BJ (cell line): ENCODE data around the gene SYT17. TPM values are rescaled to one million over a fixed set of nuclear protein-coding genes. Genes with fewer than 3 reads are reported as not detected.

ENCODE experiments used
- CTCF ChIA-PET: fragments of 350-600 bp; formaldehyde crosslinking; extraction: SDS; loops from one replicate; lab custom pipeline; 2021; ENCODE audit warnings: antibody characterized with exemption, inconsistent platforms; lab: Yijun Ruan, JAX
- POLR2A ChIA-PET: fragments of 300-600 bp; sonication (Branson Sonifier 250); formaldehyde crosslinking; extraction: SDS; loops from one replicate; lab custom pipeline; 2021; ENCODE audit warnings: antibody characterized with exemption; lab: Charles Lee
- DNase-seq: peaks from one replicate; pipeline ENCODE4 v3.0.0-alpha.2; 2011; ENCODE audit warnings: low read depth
- H3K27me3 ChIP-seq: 2 replicates; pipeline ENCODE4 v1.6.0; 2011; ENCODE audit warnings: low read length; ENCODE audit not compliant: control insufficient read depth, insufficient read depth
- H3K36me3 ChIP-seq: 2 replicates; pipeline ENCODE4 v1.5.1; 2011; ENCODE audit warnings: low read length; ENCODE audit not compliant: control insufficient read depth, insufficient read depth
- H3K4me3 ChIP-seq: 2 replicates; pipeline ENCODE4 v1.5.1; 2011; ENCODE audit warnings: low read depth, mild to moderate bottlenecking, control low read depth, low read length
- polyA plus RNA-seq: library from polyadenylated mRNA; depleted of rRNA; stranded (reverse); fragments of >200 nt; gene quantifications from 2 replicates; pipeline ENCODE4 v1.2.3, GENCODE V29; 2011
- TF ChIP-seq, protein P1 (sequence below): IDR thresholded peaks from 2 replicates; pipeline ENCODE4 v1.5.1; 2011; ENCODE audit warnings: low read depth, mild to moderate bottlenecking, control low read depth, inconsistent platforms, low read length, moderate library complexity; ENCODE audit not compliant: insufficient read depth

SYT17 gene
- polyA plus RNA-seq, 1 experiment: not detected

DNA sequence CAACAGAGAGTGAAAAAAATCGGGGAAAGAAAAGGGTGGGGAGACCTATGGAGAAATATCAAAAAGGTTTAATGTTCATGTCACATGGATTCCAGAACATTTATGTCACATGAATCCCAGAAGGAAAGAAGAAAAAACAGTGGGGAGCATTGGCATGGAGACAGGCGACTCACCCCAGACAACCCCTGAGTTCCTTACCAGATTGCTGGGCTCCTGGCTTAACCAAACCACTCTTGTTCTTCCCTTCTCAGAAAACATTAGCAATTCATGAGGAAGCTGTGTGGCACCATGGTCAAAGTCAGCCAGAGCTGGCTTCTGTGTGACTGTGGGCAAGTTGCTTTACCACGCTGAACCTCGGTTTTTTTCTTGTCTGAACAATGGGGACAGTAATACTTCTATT is 67.8 kb downstream of the SYT17 start:
- H3K36me3 ChIP-seq: no peaks in the 10 kb centered on the region
- no peak overlapping the region for H3K4me3 ChIP-seq
- TF ChIP-seq, protein P1, sequence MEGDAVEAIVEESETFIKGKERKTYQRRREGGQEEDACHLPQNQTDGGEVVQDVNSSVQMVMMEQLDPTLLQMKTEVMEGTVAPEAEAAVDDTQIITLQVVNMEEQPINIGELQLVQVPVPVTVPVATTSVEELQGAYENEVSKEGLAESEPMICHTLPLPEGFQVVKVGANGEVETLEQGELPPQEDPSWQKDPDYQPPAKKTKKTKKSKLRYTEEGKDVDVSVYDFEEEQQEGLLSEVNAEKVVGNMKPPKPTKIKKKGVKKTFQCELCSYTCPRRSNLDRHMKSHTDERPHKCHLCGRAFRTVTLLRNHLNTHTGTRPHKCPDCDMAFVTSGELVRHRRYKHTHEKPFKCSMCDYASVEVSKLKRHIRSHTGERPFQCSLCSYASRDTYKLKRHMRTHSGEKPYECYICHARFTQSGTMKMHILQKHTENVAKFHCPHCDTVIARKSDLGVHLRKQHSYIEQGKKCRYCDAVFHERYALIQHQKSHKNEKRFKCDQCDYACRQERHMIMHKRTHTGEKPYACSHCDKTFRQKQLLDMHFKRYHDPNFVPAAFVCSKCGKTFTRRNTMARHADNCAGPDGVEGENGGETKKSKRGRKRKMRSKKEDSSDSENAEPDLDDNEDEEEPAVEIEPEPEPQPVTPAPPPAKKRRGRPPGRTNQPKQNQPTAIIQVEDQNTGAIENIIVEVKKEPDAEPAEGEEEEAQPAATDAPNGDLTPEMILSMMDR: no peak
- ChIA-PET POLR2A (no interaction called here), CTCF (no interaction called here)
- DNase-seq: no peak
- no peaks in the 10 kb centered on the region for H3K27me3 ChIP-seq

DNA sequence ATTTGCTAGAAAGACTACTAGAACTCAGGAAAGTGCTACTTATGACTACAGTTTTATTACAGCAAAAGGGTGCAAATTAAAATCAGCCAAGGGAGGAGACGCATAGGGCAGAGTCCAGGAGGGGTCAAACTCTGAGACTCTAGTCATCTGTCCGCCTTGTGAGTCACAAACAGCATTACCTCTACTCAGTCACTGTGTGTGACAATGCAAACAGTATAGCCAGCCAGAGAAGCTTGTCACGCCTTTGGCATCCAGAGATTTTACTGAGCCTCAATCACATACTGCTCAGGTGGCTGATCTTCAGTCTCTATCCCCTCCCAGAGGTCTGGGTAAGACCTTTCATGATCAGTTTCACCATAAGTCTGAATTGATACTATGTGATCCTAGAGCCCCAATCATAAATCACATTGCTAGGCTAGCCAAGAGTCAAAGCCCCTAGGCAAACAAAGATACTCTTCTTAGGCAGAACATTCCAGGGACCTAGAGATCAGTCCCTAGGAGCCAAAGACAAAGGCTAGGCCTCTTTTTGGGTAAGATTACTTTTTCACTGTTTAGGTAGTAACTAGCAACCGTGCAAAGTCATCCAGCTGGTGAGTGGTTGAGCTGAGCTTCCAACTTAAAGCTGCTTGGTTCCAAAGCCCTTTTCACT is 68.6 kb downstream of the SYT17 start:
- H3K27me3 ChIP-seq: no peaks in the 10 kb centered on the region
- H3K36me3 ChIP-seq: no peaks in the 10 kb centered on the region
- CTCF ChIA-PET: no interaction called here
- no peak for DNase-seq
- TF ChIP-seq, protein P1: no peak
- POLR2A ChIA-PET: no interaction called here
- no peak overlapping the region for H3K4me3 ChIP-seq

DNA sequence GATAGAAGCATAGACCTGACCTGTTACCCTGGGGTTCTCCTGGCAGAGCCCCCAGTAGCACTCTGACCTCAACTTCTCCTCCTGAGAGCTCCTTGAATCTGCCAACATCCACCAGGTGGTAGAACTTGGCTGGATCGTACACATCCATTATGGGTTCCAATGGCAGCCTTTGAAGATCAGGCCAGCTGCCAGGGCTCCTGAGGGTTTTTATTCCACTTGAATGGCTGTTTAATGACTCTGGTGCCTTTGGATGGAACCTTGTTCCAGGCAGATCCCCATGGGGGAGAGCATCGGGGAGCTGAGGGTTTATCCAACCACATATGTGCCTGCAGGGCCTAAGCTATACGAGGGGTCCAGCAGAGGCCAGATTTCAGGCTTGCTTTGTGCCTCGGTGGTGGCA is 70.4 kb downstream of the SYT17 start:
- TF ChIP-seq, protein P1: no peak
- CTCF ChIA-PET: no interaction called here

DNA sequence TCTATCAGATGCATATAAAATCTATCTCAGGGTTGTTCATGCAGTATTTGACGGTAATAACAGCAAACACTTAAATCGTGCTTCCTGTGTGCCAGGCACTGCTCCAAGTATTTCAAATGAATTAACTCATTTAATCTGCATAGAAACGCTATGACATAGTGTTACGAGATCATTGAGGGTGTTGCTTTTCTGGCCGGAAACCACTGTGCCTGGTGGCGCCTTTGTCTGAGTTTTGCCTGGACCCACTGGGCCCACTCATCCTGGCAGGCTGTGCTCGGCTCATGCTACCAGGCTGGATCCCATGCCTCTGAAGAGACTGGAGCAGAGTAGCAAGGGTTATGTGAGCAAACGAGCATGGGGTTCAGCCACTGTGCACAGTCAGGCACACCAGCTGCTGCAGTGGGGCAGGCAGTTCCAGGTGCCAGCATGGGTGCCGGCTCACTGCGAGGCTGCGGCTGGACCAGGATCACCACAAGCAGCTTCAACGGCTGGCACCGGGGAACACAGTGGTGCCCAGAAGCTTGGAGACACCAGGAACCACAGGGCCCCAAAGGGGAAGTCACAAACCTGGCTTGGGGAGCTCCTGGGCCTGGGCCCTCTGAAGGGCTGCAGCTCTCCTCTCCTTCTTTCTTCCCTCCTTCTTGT is 71.6 kb downstream of the SYT17 start:
- Histone ChIP-seq H3K36me3 (no peaks in the 10 kb centered on the region), H3K4me3 (no peak overlapping the region), H3K27me3 (no peaks in the 10 kb centered on the region)
- CTCF ChIA-PET: no interaction called here
- TF ChIP-seq, protein P1: no peak
- POLR2A ChIA-PET: no interaction called here
- DNase-seq: no peak

More for the DNA sequence above, 70.4 kb downstream of the SYT17 start:
- no peaks in the 10 kb centered on the region for H3K36me3 ChIP-seq
- no peak overlapping the region for H3K4me3 ChIP-seq
- no peaks in the 10 kb centered on the region for H3K27me3 ChIP-seq
- DNase-seq: no peak
- POLR2A ChIA-PET: no interaction called here

DNA sequence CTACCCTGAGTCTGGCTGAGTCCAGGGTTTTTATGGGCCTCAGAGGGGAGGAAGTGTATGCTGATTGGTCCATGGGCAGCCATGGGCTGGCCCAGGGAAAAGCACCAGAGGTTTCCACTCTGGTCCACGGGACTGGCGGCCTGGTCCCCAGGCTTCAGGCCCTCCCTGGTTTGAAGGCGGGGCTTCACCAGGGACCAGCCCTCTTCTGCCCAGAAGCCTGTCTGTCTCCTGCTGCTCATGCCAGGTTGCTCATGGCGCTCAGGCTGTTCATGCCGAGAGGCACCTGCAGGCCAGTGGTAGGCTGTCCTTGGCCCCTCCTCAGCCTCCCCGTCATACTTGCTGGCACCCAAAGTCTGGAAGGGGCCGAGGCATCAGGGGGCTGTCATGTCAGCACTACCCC is 72.5 kb downstream of the SYT17 start:
- TF ChIP-seq, protein P1: no peak
- CTCF ChIA-PET: no interaction called here
- DNase-seq: no peak
- H3K36me3 ChIP-seq: no peaks in the 10 kb centered on the region
- H3K27me3 ChIP-seq: no peaks in the 10 kb centered on the region
- POLR2A ChIA-PET: no interaction called here
- no peak overlapping the region for H3K4me3 ChIP-seq
